T-helper 1 cell treated with Interleukin-12 subunit alpha and Interleukin-12 subunit beta and Interleukin-4 antibody, amounts not matched to agents 30 μg/mL and 1 μg/mL, for 36 hours (primary cell): ENCODE measurements around the gene HSF2.
"Not testable (repeated sequence)": the region's sequence is repeated elsewhere in the genome, so short reads cannot be mapped to it uniquely, and the experiment has no call there.

Experiments
- H3K27ac Mint-ChIP-seq: one replicate; pipeline ENCODE4 v1.8.0; 2021; ENCODE audit warnings: mild to moderate bottlenecking, mixed read lengths
- H3K27me3 Mint-ChIP-seq: one replicate; pipeline ENCODE4 v1.8.0; 2021; ENCODE audit warnings: low read depth, mixed read lengths
- H3K36me3 Mint-ChIP-seq: one replicate; pipeline ENCODE4 v1.8.0; 2021; ENCODE audit warnings: low read depth, mixed read lengths
- H3K4me1 Mint-ChIP-seq: one replicate; pipeline ENCODE4 v1.8.0; 2021; ENCODE audit warnings: low read depth, mixed read lengths
- H3K4me3 Mint-ChIP-seq: one replicate; pipeline ENCODE4 v1.8.0; 2021; ENCODE audit warnings: mild to moderate bottlenecking, moderate library complexity, mixed read lengths
- H3K9me3 Mint-ChIP-seq: one replicate; pipeline ENCODE4 v1.8.0; 2021; ENCODE audit warnings: mixed read lengths

Gene HSF2

GRCh38 chr6:122452509-122452908 is 53.1 kb downstream of the HSF2 start:
- no peaks in the 10 kb centered on the region for H3K9me3 Mint-ChIP-seq
- H3K4me3 Mint-ChIP-seq, result no peak overlapping the region
- no peaks in the 10 kb centered on the region for H3K27me3 Mint-ChIP-seq
- peaks cover 3% of the 10 kb centered on the region for H3K4me1 Mint-ChIP-seq
- H3K27ac Mint-ChIP-seq, result no peak overlapping the region
- H3K36me3 Mint-ChIP-seq, result peaks cover 53% of the 10 kb centered on the region

DNA sequence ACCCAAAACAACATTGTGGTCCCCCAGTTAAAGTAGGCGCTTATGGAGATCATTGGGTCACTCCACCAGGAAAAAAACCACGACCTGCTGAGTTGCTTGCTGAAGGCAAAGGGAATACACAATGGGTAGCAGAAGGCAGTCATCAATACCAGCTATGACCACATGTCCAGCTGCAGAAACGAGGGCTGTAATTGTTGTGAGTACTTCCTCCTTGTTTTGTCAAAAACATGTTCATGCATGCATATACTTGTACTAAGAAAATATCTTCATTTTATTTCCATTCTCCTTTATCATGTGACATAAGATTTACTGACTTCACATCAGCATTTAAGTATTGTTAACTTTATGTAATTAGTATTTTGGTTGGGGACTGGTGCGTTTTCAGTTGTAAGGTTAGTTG is 55.2 kb downstream of the HSF2 start:
- no peaks in the 10 kb centered on the region for H3K27me3 Mint-ChIP-seq
- no peak overlapping the region for H3K4me3 Mint-ChIP-seq
- H3K36me3 Mint-ChIP-seq, result peaks cover 45% of the 10 kb centered on the region
- peaks cover 19% of the 10 kb centered on the region for H3K4me1 Mint-ChIP-seq
- no peak overlapping the region for H3K27ac Mint-ChIP-seq
- H3K9me3 Mint-ChIP-seq, result no peaks in the 10 kb centered on the region

DNA sequence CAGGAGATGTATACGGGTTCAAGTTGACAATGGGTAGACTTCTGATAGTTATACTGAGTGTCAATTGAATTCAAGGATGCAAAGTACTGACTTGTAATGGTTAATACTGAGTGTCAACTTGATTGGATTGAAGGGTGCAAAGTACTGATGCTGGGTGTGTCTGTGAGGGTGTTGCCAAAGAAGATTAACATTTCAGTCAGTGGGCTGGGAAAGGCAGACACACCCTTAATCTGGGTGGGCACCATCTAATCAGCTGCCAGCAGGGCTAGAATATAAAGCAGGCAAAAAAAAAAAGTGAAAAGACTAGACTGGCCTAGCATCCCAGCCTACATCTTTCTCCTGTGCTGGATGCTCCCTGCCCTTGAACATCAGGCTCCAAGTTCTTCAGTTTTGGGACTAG is 55.7 kb downstream of the HSF2 start:
- not testable (repeated sequence) for H3K27ac Mint-ChIP-seq, H3K27me3 Mint-ChIP-seq, H3K4me3 Mint-ChIP-seq, H3K9me3 Mint-ChIP-seq
- Mint-ChIP-seq H3K4me1 (peaks cover 19% of the 10 kb centered on the region), H3K36me3 (peaks cover 43% of the 10 kb centered on the region)

DNA sequence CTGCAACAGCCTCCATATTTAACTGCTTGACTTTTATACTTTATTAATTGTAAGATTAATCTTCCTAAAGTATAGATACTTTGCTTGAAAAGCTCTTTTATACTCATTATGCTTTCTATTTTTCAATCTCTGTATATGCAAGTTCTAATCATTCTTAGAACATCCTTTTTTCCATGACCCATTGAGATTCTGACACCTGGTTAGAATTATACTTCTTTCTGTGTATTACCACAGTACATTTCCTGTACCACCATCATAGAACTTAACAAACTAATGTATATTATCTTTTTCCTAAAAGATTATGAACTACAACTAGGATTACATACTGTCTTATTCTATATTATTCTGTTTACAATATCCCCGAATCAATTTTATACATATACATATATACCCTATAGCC is 58.6 kb downstream of the HSF2 start:
- peaks cover 31% of the 10 kb centered on the region for H3K36me3 Mint-ChIP-seq
- H3K4me1 Mint-ChIP-seq, result peaks cover 22% of the 10 kb centered on the region
- H3K27ac Mint-ChIP-seq, result peak overlapping the region; percentile 60
- H3K9me3 Mint-ChIP-seq, result no peaks in the 10 kb centered on the region
- H3K4me3 Mint-ChIP-seq, result no peak overlapping the region
- H3K27me3 Mint-ChIP-seq, result no peaks in the 10 kb centered on the region

GRCh38 chr6:122459240-122459639 is 59.8 kb downstream of the HSF2 start:
- peaks cover 24% of the 10 kb centered on the region for H3K36me3 Mint-ChIP-seq
- H3K9me3 Mint-ChIP-seq, result no peaks in the 10 kb centered on the region
- H3K27me3 Mint-ChIP-seq, result no peaks in the 10 kb centered on the region
- peaks cover 25% of the 10 kb centered on the region for H3K4me1 Mint-ChIP-seq
- H3K4me3 Mint-ChIP-seq, result no peak overlapping the region
- no peak overlapping the region for H3K27ac Mint-ChIP-seq

GRCh38 chr6:122459865-122460416 is 60.5 kb downstream of the HSF2 start:
- not testable (repeated sequence) for H3K9me3 Mint-ChIP-seq, H3K4me3 Mint-ChIP-seq, H3K27ac Mint-ChIP-seq, H3K27me3 Mint-ChIP-seq
- Mint-ChIP-seq H3K4me1 (peaks cover 27% of the 10 kb centered on the region), H3K36me3 (peaks cover 17% of the 10 kb centered on the region)

GRCh38 chr6:122461885-122462284 is 62.4 kb downstream of the HSF2 start:
- Mint-ChIP-seq H3K36me3 (peaks cover 17% of the 10 kb centered on the region), H3K9me3 (no peaks in the 10 kb centered on the region), H3K4me3 (no peak overlapping the region), H3K27me3 (no peaks in the 10 kb centered on the region), H3K27ac (no peak overlapping the region), H3K4me1 (peaks cover 30% of the 10 kb centered on the region)

GRCh38 chr6:122471107-122472021 is 71.9 kb downstream of the HSF2 start, which contains the start of gene SERINC1:
SERINC1 (minus strand) TSS chr6:122471807; CDS start chr6:122471737, 70 bp downstream.
- Mint-ChIP-seq H3K36me3 (peaks cover 19% of the 10 kb centered on the region), H3K4me3 (peak within 1 kb of the TSS; percentile 100), H3K27ac (peak within 1 kb of the TSS; percentile 100), H3K9me3 (no peaks in the 10 kb centered on the region), H3K27me3 (peaks cover 4% of the 10 kb centered on the region), H3K4me1 (peaks cover 23% of the 10 kb centered on the region)

DNA sequence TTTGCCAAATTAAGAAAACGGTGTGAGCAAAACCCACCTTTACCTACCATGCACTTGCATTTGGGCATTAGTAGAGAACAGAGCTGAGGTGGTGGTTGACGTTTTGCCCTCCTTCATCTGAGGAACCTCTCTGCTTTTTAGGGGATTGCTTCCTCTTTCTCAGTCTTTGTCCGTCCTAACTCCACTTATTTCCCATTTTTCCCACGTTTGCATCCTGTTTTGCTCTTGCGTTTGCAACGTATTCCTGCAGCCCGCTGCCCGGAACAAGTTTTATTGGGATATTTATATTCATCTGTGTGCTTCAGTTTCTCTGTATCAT is 72.5 kb downstream of the HSF2 start:
- H3K27ac Mint-ChIP-seq, result peak overlapping the region; percentile 100
- H3K9me3 Mint-ChIP-seq, result no peaks in the 10 kb centered on the region
- H3K4me1 Mint-ChIP-seq, result peaks cover 19% of the 10 kb centered on the region
- peaks cover 14% of the 10 kb centered on the region for H3K36me3 Mint-ChIP-seq
- peak overlapping the region; percentile 100 for H3K4me3 Mint-ChIP-seq
- H3K27me3 Mint-ChIP-seq, result peaks cover 4% of the 10 kb centered on the region

- H3K36me3 Mint-ChIP-seq, result peaks cover 5% of the 10 kb centered on the region
- H3K9me3 Mint-ChIP-seq, result no peaks in the 10 kb centered on the region
- H3K27me3 Mint-ChIP-seq, result peaks cover 4% of the 10 kb centered on the region
- no peaks in the 10 kb centered on the region for H3K4me1 Mint-ChIP-seq
- no peak overlapping the region for H3K4me3 Mint-ChIP-seq
- H3K27ac Mint-ChIP-seq, result no peak overlapping the region
These were observed 76.7 kb downstream of the HSF2 start for GRCh38 chr6:122476131-122476530.

- Mint-ChIP-seq H3K36me3 (no peaks in the 10 kb centered on the region), H3K27me3 (no peaks in the 10 kb centered on the region), H3K4me3 (no peak overlapping the region), H3K4me1 (no peaks in the 10 kb centered on the region), H3K9me3 (no peaks in the 10 kb centered on the region), H3K27ac (no peak overlapping the region)
These were observed 83.3 kb downstream of the HSF2 start for GRCh38 chr6:122482750-122483080.
